Heart left ventricle (tissue), 16 donors: ENCODE results near the gene ELOF1. TPM values are rescaled to one million over a fixed set of nuclear protein-coding genes. Genes with fewer than 3 reads are reported as not detected.

Source experiments
- ATAC-seq, 4 donors: fragments of 200-7000 bp; cut with Tn5 transposase; one replicate each; pipeline ENCODE4 v1.9.1; 2020 to 2022; ENCODE audit warnings: moderate library complexity in 4 of 4, mild to moderate bottlenecking in 3 of 4, moderate number of reproducible peaks in 1 of 4
- DNase-seq, 5 donors: peaks; one replicate each; pipeline ENCODE4 v3.0.0-alpha.2; 2020
- H3K27ac ChIP-seq, 12 donors: fragments of 200-600 bp; sonication (generic) in 4 of 12; one replicate each; pipeline versions ENCODE4 v1.5.0 to v1.8.0; 2016 to 2022; ENCODE audit warnings: mild to moderate bottlenecking in 2 of 12
- H3K27me3 ChIP-seq, 9 donors: fragments of 200-600 bp; sonication (generic) in 2 of 9; one replicate each; pipeline versions ENCODE4 v1.5.1 to v1.8.0; 2016 to 2022; ENCODE audit warnings: mild to moderate bottlenecking in 3 of 9
- H3K36me3 ChIP-seq, 9 donors: fragments of 200-600 bp; sonication (generic) in 2 of 9; one replicate each; pipeline versions ENCODE4 v1.5.0 to v1.8.0; 2018 to 2022; ENCODE audit warnings: mild to moderate bottlenecking in 2 of 9
- H3K4me1 ChIP-seq, 12 donors: fragments of 200-600 bp; sonication (generic) in 4 of 12; one replicate each; pipeline versions ENCODE4 v1.5.0 to v1.8.0; 2016 to 2022; ENCODE audit warnings: mild to moderate bottlenecking in 3 of 12
- H3K4me3 ChIP-seq, 12 donors: fragments of 200-600 bp; sonication (generic) in 4 of 12; one replicate each; pipeline versions ENCODE4 v1.5.0 to v1.8.0; 2017 to 2022; ENCODE audit warnings: mild to moderate bottlenecking in 9 of 12, moderate library complexity in 4 of 12
- H3K9me3 ChIP-seq, 12 donors: fragments of 200-600 bp; sonication (generic) in 4 of 12; one replicate each; pipeline versions ENCODE4 v1.5.0 to v1.8.0; 2016 to 2022; ENCODE audit warnings: mild to moderate bottlenecking in 1 of 12
- CTCF ChIP-seq, 12 donors: fragments of 200-600 bp; sonication (generic) in 4 of 12; IDR thresholded peaks; one replicate each; pipeline versions ENCODE4 v1.5.0 to v1.8.0; 2018 to 2022; ENCODE audit warnings: antibody characterized with exemption in 12 of 12, mild to moderate bottlenecking in 5 of 12
- POLR2A ChIP-seq, 2 donors: fragments of 450-650 bp; IDR thresholded peaks; one replicate each; pipeline ENCODE4 v1.6.1; 2017; ENCODE audit warnings: antibody characterized with exemption in 2 of 2, mild to moderate bottlenecking in 2 of 2, moderate library complexity in 2 of 2
- WGBS, 4 donors: extraction: QIAGEN DNeasy Blood & Tissue Kit in 2 of 4; methylation state at CpG; one replicate each; pipeline versions ENCODE4 v1.1.5 to v1.1.7; 2013 to 2018; 5-methylcytosine and 5-hydroxymethylcytosine counted together
- intact Hi-C, 10 donors: fragments of 100-400 bp; cut with DNase I; formaldehyde crosslinking; loops; one replicate each; pipeline versions ENCODE4 v1.11.1 to v1.14.2; 2022
- polyA plus RNA-seq, 2 donors: library from polyadenylated mRNA; stranded (reverse); fragments of 200-250 nt; gene quantifications; one replicate each; pipeline ENCODE4 v1.2.3, GENCODE V29; 2013
- total RNA-seq, 9 donors: library from RNA; depleted of rRNA in 2 of 9; stranded (reverse); fragments of >200 nt in 2 of 9; fragmentation: NEBNext Ultra II Directional in 3 of 9; extraction: Animal tissue kit (Norgen Biotek cat#: 25700) in 3 of 9; gene quantifications; one replicate each; pipeline versions ENCODE4 v1.1.0 to v1.2.4, GENCODE V29; 2016 to 2023
- donor health status: ischemic (EF 13 %, LVEDD 7.1; RV severe dilation, severe dysfunction).
- donor health status: healthy with polysubstance abuse.
- donor health status: DM: no; HTN: yes; CAD: no.
- donor health status: DM: no; HTN: no; CAD: no.
- donor health status: ischemic (EF 25% LVEDD 6.9; RV normal size, moderate dysfunction).
- donor health status: ischemic (EF 25% LVEDD 5.7; RV mildly dilated, moderate dysfunction).
- donor health status: healthy.
- donor health status: DM: yes; HTN: yes; CAD: no.
- donor health status: ischemic (EF 35%, LVEDD 5.7; RV mildly dilated, moderate dysfunction).
- donor health status: nonischemic (EF 11% LVEDD 7.7; RV severe dilation, severe dysfunction).
- donor health status: DM: yes; HTN: yes; CAD: no.
- donor health status: PGD.
- donor health status: ischemic (EF 29% LVEDD 5.4; RV normal size, mild dysfunction).
- donor health status: nonischemic (EF 23%, LVEDD 6.1; RV moderate dilation, normal function).

Gene ELOF1
- total and polyA plus RNA-seq, 11 donors = 25.0 to 70.3 (median 31.1) TPM

- Histone ChIP-seq H3K9me3 (no peaks in the 10 kb centered on the region), H3K4me1 (peaks cover 0 to 33% (median 16%) of the 10 kb centered on the region in 12 donors), H3K36me3 (peaks cover 0 to 3% (median 0%) of the 10 kb centered on the region in 9 donors), H3K27me3 (peaks cover 0 to 14% (median 2%) of the 10 kb centered on the region in 9 donors), H3K27ac (peak within 1 kb of the TSS in 11 of 12 donors; percentile 18 to 97 (median 84)), H3K4me3 (peak within 1 kb of the TSS; percentile 26 to 64 (median 42))
- DNase-seq (peak; percentile 68 to 85 (median 78)), ATAC-seq (peak; percentile 44 to 74 (median 66))
- no peak for TF ChIP-seq CTCF (IDR thresholded peaks at IDR 0.05)
- peak in 1 of 2 donors; percentile 61 for TF ChIP-seq POLR2A (IDR thresholded peaks at IDR 0.05)
- 19 to 29% (median 21%) methylated on average over 16 to 21 of the region's 21 CpGs for WGBS, 4 donors
- intact Hi-C loops = loop anchor here in 1 of 10 donors (10.0 kb wide), 1 partner anchor 46 kb away; no protein-coding TSS in a partner anchor
Measured at GRCh38 chr19:11538232-11539036, 20.6 kb downstream of the ELOF1 start, which contains the start of gene CNN1. TSS of gene CNN1 (plus strand) at chr19:11538851. CDS start at chr19:11538928, 77 bp downstream.

- H3K27ac ChIP-seq = peak overlapping the region; percentile 59 to 97 (median 85)
- H3K4me1 ChIP-seq = peaks cover 0 to 33% (median 16%) of the 10 kb centered on the region in 12 donors
- peak; percentile 74 to 90 (median 84) for ATAC-seq
- peak; percentile 90 to 99 (median 94) for TF ChIP-seq CTCF (IDR thresholded peaks at IDR 0.05)
- TF ChIP-seq POLR2A (IDR thresholded peaks at IDR 0.05) = peak; percentile 62 to 75
- no peaks in the 10 kb centered on the region for H3K36me3 ChIP-seq
- peak overlapping the region in 10 of 12 donors; percentile 25 to 61 (median 50) for H3K4me3 ChIP-seq
- intact Hi-C loops = loop anchor here in 1 of 10 donors (10.0 kb wide), 1 partner anchor 49 kb away; no protein-coding TSS in a partner anchor
- WGBS, 4 donors = 11 to 26% (median 12%) methylated on average over 25 to 54 of the region's 54 CpGs
- H3K27me3 ChIP-seq = peaks cover 0 to 14% (median 2%) of the 10 kb centered on the region in 9 donors
- peak; percentile 90 to 96 (median 93) for DNase-seq
- H3K9me3 ChIP-seq = no peaks in the 10 kb centered on the region
Measured at GRCh38 chr19:11535792-11536595, 23.0 kb downstream of the ELOF1 start.

- no peaks in the 10 kb centered on the region for H3K9me3 ChIP-seq
- no peak for TF ChIP-seq POLR2A (IDR thresholded peaks at IDR 0.05)
- no peak for TF ChIP-seq CTCF (IDR thresholded peaks at IDR 0.05)
- no peak overlapping the region for H3K4me3 ChIP-seq
- no peaks in the 10 kb centered on the region for H3K36me3 ChIP-seq
- H3K27ac ChIP-seq = peak overlapping the region in 11 of 12 donors; percentile 61 to 97 (median 86)
- DNase-seq (no peak), ATAC-seq (no peak)
- WGBS, 4 donors = 46 to 68% (median 56%) methylated on average over 5 of the region's 5 CpGs
- intact Hi-C loops = loop anchor here in 1 of 10 donors (10.0 kb wide), 1 partner anchor 50 kb away; no protein-coding TSS in a partner anchor
- peaks cover 0 to 30% (median 16%) of the 10 kb centered on the region in 12 donors for H3K4me1 ChIP-seq
- H3K27me3 ChIP-seq = peaks cover 0 to 14% (median 2%) of the 10 kb centered on the region in 9 donors
Measured at GRCh38 chr19:11534948-11535347, 24.1 kb downstream of the ELOF1 start.
